DMS114 treated with DMSO at 0.1 percent for 48 hours (cell line): ENCODE results near the gene HIBADH.
"Not testable (repeated sequence)": the region's sequence is repeated elsewhere in the genome, so short reads cannot be mapped to it uniquely, and the experiment has no call there.

Source experiments
- DNase-seq: peaks from one replicate; lab custom pipeline; 2025; ENCODE audit not compliant: unreplicated experiment; lab: John Stamatoyannopoulos, UW

The HIBADH gene

GRCh38 chr7:27639048-27639447, 23.6 kb downstream of the HIBADH start:
- not testable (repeated sequence) for DNase-seq

GRCh38 chr7:27636326-27637006, 26.2 kb downstream of the HIBADH start:
- DNase-seq = no peak

- DNase-seq = no peak
Observed at GRCh38 chr7:27635728-27636127, 27.0 kb downstream of the HIBADH start.

GRCh38 chr7:27634671-27635493, 27.8 kb downstream of the HIBADH start:
- no peak for DNase-seq

GRCh38 chr7:27633062-27633461, 29.6 kb downstream of the HIBADH start:
- DNase-seq = no peak

GRCh38 chr7:27631391-27631790, 31.3 kb downstream of the HIBADH start:
- DNase-seq = no peak

GRCh38 chr7:27627146-27627545, 35.5 kb downstream of the HIBADH start:
- DNase-seq = no peak

GRCh38 chr7:27619492-27619891, 43.2 kb downstream of the HIBADH start:
- no peak for DNase-seq

GRCh38 chr7:27617651-27618381, 44.9 kb downstream of the HIBADH start:
- DNase-seq = no peak

- no peak for DNase-seq
Observed at GRCh38 chr7:27616914-27617548, 45.7 kb downstream of the HIBADH start.

GRCh38 chr7:27616186-27616491, 46.5 kb downstream of the HIBADH start:
- DNase-seq = no peak

GRCh38 chr7:27615420-27616185, 47.1 kb downstream of the HIBADH start:
- no peak for DNase-seq

- DNase-seq = no peak
Observed at GRCh38 chr7:27614095-27614494, 48.6 kb downstream of the HIBADH start.

- DNase-seq = no peak
Observed at GRCh38 chr7:27611059-27611458, 51.6 kb downstream of the HIBADH start.

- no peak for DNase-seq
Observed at GRCh38 chr7:27608776-27609495, 53.7 kb downstream of the HIBADH start.

GRCh38 chr7:27607210-27607606, 55.5 kb downstream of the HIBADH start:
- DNase-seq = no peak

GRCh38 chr7:27606270-27607209, 56.1 kb downstream of the HIBADH start:
- DNase-seq = no peak

- DNase-seq = peak; percentile 38
Observed at GRCh38 chr7:27605689-27606269, 56.9 kb downstream of the HIBADH start.

GRCh38 chr7:27605283-27605682, 57.4 kb downstream of the HIBADH start:
- DNase-seq = no peak
